HL-60 (cell line): ENCODE measurements around the gene GAB2.

Source experiments
- DNase-seq, 2 experiments: peaks; one replicate each; pipeline ENCODE4 v3.0.0-alpha.2; 2010 to 2020; ENCODE audit warnings: low read depth in 1 of 2, low spot score in 1 of 2
- H3K27ac ChIP-seq: fragments of 250-450 bp; sonication (Bioruptor Pico); replicated peaks from 2 replicates; pipeline ENCODE4 v1.5.1; 2020; ENCODE audit warnings: mild to moderate bottlenecking, moderate library complexity
- H3K27me3 ChIP-seq: fragments of 250-450 bp; sonication (Bioruptor Pico); 2 replicates; pipeline ENCODE4 v1.5.1; 2021; ENCODE audit warnings: mild to moderate bottlenecking, moderate library complexity; ENCODE audit not compliant: insufficient read depth, poor library complexity, severe bottlenecking
- H3K4me3 ChIP-seq: replicated peaks from 2 replicates; pipeline ENCODE4 v1.5.1; 2011; ENCODE audit warnings: mild to moderate bottlenecking, control low read depth, low read length; ENCODE audit not compliant: insufficient read depth
- CTCF ChIP-seq: IDR thresholded peaks from one replicate; pipeline ENCODE4 v1.5.1; 2011; ENCODE audit warnings: low read length, control low read depth, inconsistent platforms; ENCODE audit not compliant: insufficient read depth
- GABPA ChIP-seq: IDR thresholded peaks from 2 replicates; pipeline ENCODE4 v1.6.1; 2012; ENCODE audit warnings: low read depth
- POLR2AphosphoS5 ChIP-seq: IDR thresholded peaks from 2 replicates; pipeline ENCODE4 v1.6.1; 2012; ENCODE audit warnings: low read depth
- REST ChIP-seq: IDR thresholded peaks from 2 replicates; pipeline ENCODE4 v1.6.1; 2012; ENCODE audit warnings: low read depth; ENCODE audit not compliant: insufficient replicate concordance
- SPI1 ChIP-seq: IDR thresholded peaks from 2 replicates; pipeline ENCODE4 v1.6.1; 2012; ENCODE audit warnings: low read depth, mild to moderate bottlenecking, borderline replicate concordance

Gene GAB2

DNA sequence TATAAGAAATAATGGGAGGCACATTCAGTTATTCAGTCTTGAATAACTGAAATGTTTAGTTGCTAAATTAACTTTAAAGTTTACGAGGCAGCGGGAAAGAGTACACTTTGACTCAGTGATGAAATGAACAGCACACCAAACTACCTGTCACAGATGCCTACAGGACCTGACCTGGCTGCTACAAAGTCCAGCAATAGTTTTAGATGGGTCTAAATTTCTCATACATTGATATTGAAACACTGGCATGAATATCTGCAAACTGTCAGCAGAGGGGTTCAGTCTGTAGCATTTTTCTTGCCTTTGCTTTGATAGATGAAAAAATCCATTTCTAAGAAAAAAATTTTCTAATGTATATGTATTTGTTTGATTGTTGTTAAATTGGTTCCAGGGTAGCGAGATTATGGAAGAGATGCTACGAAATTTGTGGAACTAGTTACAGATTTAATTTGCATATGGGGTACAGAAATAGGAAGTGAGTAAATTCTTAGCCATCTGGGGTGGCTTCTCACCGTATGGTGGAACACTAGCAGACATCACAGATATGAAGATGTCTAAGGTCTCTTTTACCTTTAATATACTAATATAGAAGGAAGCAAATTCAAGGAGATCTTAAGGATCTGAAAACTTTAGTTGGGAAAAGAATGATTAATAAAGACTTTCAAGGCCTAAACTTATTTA lies 20.8 kb upstream of the GAB2 start:
- no peak for DNase-seq
- TF ChIP-seq REST (no peak), GABPA (no peak)
- no peaks in the 10 kb centered on the region for H3K27me3 ChIP-seq
- H3K27ac ChIP-seq, result no peak overlapping the region
- H3K4me3 ChIP-seq, result no peak overlapping the region

GRCh38 chr11:78432956-78433355 lies 15.3 kb upstream of the GAB2 start:
- no peak for DNase-seq
- Histone ChIP-seq H3K27me3 (no peaks in the 10 kb centered on the region), H3K27ac (no peak overlapping the region), H3K4me3 (no peak overlapping the region)
- TF ChIP-seq SPI1 (no peak), POLR2AphosphoS5 (no peak), REST (no peak), GABPA (no peak), CTCF (no peak)

GRCh38 chr11:78432058-78432515 lies 14.5 kb upstream of the GAB2 start:
- Histone ChIP-seq H3K27ac (no peak overlapping the region), H3K27me3 (no peaks in the 10 kb centered on the region), H3K4me3 (no peak overlapping the region)
- no peak for TF ChIP-seq REST
- no peak for TF ChIP-seq SPI1
- TF ChIP-seq CTCF, result no peak
- TF ChIP-seq GABPA, result no peak
- TF ChIP-seq POLR2AphosphoS5, result no peak
- DNase-seq, result no peak
